GM23338 (cell line): ENCODE measurements around the gene SENP8.

Experiments used
- CREB1 ChIP-seq: fragments of 250-450 bp; sonication (Bioruptor Pico); IDR thresholded peaks from 2 replicates; pipeline ENCODE4 v1.5.0; 2020; ENCODE audit warnings: low read depth, mild to moderate bottlenecking, moderate library complexity
- EZH2 ChIP-seq: fragments of 200-600 bp; sonication (generic); IDR thresholded peaks from one replicate; pipeline ENCODE4 v1.8.0; 2017; ENCODE audit warnings: antibody characterized with exemption, mild to moderate bottlenecking, low read depth; ENCODE audit not compliant: unreplicated experiment
- EZH2phosphoT487 ChIP-seq: fragments of 200-600 bp; sonication (generic); IDR thresholded peaks from one replicate; pipeline ENCODE4 v1.8.1; 2018; ENCODE audit warnings: antibody characterized with exemption; ENCODE audit not compliant: unreplicated experiment
- JUNB ChIP-seq: IDR thresholded peaks from one replicate; pipeline ENCODE4 v1.6.1; 2016; ENCODE audit warnings: antibody characterized with exemption; ENCODE audit not compliant: unreplicated experiment
- NANOG ChIP-seq: IDR thresholded peaks from 2 replicates; pipeline ENCODE4 v1.6.1; 2016; ENCODE audit warnings: antibody characterized with exemption, borderline replicate concordance
- POLR2AphosphoS5 ChIP-seq: IDR thresholded peaks from 2 replicates; pipeline ENCODE4 v1.6.1; 2016; ENCODE audit warnings: antibody characterized with exemption, low read depth
- STAT1 ChIP-seq: IDR thresholded peaks from one replicate; pipeline ENCODE4 v1.6.1; 2016; ENCODE audit warnings: antibody characterized with exemption; ENCODE audit not compliant: unreplicated experiment
- ZNF331 ChIP-seq: fragments of 250-450 bp; sonication (Bioruptor Pico); IDR thresholded peaks from 2 replicates; pipeline ENCODE4 v1.5.0; 2020; ENCODE audit warnings: low read depth, mild to moderate bottlenecking, moderate library complexity
- TF ChIP-seq, protein P1 (sequence below), 2 experiments: fragments of 200-600 bp in 1 of 2; sonication (generic) in 1 of 2; conservative IDR thresholded peaks; 2 replicates each; pipeline versions ENCODE4 v1.5.1 to v1.6.1; 2016 to 2017; ENCODE audit warnings: antibody characterized with exemption in 2 of 2, low read depth in 2 of 2, mild to moderate bottlenecking in 2 of 2, moderate library complexity in 1 of 2
- TF ChIP-seq, protein P2 (sequence below): IDR thresholded peaks from one replicate; pipeline ENCODE4 v1.6.1; 2018; ENCODE audit warnings: antibody characterized with exemption; ENCODE audit not compliant: unreplicated experiment
- TF ChIP-seq, protein P3 (sequence below): IDR thresholded peaks from 2 replicates; pipeline ENCODE4 v1.6.1; 2016; ENCODE audit warnings: antibody characterized with exemption
- TF ChIP-seq, protein P4 (sequence below): fragments of 250-450 bp; sonication (Bioruptor Pico); IDR thresholded peaks from 2 replicates; pipeline ENCODE4 v1.5.0; 2020; ENCODE audit warnings: mild to moderate bottlenecking, moderate library complexity

DNA sequence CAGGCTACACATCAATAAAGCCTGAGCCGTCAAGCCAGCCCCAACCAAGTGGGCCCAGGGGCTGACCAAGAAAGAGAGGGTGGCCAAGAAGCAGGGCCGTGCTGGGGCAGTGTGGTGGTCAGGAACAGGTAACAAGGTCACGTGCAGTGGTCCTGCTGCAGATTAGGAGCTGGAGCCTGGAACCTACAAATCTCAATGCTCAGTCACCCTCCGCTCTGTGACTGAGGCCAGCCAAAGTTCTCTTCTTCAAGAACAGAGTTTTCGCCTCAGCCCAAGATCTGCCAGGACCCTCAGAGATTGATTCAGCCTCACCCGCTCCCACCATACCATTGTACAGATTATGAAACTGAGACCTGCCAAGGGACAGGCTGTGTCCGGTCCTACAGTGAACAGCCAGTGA lies 52.5 kb downstream of the SENP8 start:
- TF ChIP-seq, protein P1, sequence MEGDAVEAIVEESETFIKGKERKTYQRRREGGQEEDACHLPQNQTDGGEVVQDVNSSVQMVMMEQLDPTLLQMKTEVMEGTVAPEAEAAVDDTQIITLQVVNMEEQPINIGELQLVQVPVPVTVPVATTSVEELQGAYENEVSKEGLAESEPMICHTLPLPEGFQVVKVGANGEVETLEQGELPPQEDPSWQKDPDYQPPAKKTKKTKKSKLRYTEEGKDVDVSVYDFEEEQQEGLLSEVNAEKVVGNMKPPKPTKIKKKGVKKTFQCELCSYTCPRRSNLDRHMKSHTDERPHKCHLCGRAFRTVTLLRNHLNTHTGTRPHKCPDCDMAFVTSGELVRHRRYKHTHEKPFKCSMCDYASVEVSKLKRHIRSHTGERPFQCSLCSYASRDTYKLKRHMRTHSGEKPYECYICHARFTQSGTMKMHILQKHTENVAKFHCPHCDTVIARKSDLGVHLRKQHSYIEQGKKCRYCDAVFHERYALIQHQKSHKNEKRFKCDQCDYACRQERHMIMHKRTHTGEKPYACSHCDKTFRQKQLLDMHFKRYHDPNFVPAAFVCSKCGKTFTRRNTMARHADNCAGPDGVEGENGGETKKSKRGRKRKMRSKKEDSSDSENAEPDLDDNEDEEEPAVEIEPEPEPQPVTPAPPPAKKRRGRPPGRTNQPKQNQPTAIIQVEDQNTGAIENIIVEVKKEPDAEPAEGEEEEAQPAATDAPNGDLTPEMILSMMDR (conservative IDR thresholded peaks at IDR 0.05; ENCODE audit: low read depth in 2 of 2), result no peak
- TF ChIP-seq EZH2, result no peak
- TF ChIP-seq, protein P2, sequence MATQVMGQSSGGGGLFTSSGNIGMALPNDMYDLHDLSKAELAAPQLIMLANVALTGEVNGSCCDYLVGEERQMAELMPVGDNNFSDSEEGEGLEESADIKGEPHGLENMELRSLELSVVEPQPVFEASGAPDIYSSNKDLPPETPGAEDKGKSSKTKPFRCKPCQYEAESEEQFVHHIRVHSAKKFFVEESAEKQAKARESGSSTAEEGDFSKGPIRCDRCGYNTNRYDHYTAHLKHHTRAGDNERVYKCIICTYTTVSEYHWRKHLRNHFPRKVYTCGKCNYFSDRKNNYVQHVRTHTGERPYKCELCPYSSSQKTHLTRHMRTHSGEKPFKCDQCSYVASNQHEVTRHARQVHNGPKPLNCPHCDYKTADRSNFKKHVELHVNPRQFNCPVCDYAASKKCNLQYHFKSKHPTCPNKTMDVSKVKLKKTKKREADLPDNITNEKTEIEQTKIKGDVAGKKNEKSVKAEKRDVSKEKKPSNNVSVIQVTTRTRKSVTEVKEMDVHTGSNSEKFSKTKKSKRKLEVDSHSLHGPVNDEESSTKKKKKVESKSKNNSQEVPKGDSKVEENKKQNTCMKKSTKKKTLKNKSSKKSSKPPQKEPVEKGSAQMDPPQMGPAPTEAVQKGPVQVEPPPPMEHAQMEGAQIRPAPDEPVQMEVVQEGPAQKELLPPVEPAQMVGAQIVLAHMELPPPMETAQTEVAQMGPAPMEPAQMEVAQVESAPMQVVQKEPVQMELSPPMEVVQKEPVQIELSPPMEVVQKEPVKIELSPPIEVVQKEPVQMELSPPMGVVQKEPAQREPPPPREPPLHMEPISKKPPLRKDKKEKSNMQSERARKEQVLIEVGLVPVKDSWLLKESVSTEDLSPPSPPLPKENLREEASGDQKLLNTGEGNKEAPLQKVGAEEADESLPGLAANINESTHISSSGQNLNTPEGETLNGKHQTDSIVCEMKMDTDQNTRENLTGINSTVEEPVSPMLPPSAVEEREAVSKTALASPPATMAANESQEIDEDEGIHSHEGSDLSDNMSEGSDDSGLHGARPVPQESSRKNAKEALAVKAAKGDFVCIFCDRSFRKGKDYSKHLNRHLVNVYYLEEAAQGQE, result no peak
- no peak for TF ChIP-seq EZH2phosphoT487
- TF ChIP-seq POLR2AphosphoS5, result no peak
- no peak for TF ChIP-seq CREB1 (CRISPR knock-in tag)
- TF ChIP-seq, protein P3, sequence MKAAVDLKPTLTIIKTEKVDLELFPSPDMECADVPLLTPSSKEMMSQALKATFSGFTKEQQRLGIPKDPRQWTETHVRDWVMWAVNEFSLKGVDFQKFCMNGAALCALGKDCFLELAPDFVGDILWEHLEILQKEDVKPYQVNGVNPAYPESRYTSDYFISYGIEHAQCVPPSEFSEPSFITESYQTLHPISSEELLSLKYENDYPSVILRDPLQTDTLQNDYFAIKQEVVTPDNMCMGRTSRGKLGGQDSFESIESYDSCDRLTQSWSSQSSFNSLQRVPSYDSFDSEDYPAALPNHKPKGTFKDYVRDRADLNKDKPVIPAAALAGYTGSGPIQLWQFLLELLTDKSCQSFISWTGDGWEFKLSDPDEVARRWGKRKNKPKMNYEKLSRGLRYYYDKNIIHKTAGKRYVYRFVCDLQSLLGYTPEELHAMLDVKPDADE, result no peak
- TF ChIP-seq JUNB, result no peak
- no peak for TF ChIP-seq STAT1
- TF ChIP-seq, protein P4, sequence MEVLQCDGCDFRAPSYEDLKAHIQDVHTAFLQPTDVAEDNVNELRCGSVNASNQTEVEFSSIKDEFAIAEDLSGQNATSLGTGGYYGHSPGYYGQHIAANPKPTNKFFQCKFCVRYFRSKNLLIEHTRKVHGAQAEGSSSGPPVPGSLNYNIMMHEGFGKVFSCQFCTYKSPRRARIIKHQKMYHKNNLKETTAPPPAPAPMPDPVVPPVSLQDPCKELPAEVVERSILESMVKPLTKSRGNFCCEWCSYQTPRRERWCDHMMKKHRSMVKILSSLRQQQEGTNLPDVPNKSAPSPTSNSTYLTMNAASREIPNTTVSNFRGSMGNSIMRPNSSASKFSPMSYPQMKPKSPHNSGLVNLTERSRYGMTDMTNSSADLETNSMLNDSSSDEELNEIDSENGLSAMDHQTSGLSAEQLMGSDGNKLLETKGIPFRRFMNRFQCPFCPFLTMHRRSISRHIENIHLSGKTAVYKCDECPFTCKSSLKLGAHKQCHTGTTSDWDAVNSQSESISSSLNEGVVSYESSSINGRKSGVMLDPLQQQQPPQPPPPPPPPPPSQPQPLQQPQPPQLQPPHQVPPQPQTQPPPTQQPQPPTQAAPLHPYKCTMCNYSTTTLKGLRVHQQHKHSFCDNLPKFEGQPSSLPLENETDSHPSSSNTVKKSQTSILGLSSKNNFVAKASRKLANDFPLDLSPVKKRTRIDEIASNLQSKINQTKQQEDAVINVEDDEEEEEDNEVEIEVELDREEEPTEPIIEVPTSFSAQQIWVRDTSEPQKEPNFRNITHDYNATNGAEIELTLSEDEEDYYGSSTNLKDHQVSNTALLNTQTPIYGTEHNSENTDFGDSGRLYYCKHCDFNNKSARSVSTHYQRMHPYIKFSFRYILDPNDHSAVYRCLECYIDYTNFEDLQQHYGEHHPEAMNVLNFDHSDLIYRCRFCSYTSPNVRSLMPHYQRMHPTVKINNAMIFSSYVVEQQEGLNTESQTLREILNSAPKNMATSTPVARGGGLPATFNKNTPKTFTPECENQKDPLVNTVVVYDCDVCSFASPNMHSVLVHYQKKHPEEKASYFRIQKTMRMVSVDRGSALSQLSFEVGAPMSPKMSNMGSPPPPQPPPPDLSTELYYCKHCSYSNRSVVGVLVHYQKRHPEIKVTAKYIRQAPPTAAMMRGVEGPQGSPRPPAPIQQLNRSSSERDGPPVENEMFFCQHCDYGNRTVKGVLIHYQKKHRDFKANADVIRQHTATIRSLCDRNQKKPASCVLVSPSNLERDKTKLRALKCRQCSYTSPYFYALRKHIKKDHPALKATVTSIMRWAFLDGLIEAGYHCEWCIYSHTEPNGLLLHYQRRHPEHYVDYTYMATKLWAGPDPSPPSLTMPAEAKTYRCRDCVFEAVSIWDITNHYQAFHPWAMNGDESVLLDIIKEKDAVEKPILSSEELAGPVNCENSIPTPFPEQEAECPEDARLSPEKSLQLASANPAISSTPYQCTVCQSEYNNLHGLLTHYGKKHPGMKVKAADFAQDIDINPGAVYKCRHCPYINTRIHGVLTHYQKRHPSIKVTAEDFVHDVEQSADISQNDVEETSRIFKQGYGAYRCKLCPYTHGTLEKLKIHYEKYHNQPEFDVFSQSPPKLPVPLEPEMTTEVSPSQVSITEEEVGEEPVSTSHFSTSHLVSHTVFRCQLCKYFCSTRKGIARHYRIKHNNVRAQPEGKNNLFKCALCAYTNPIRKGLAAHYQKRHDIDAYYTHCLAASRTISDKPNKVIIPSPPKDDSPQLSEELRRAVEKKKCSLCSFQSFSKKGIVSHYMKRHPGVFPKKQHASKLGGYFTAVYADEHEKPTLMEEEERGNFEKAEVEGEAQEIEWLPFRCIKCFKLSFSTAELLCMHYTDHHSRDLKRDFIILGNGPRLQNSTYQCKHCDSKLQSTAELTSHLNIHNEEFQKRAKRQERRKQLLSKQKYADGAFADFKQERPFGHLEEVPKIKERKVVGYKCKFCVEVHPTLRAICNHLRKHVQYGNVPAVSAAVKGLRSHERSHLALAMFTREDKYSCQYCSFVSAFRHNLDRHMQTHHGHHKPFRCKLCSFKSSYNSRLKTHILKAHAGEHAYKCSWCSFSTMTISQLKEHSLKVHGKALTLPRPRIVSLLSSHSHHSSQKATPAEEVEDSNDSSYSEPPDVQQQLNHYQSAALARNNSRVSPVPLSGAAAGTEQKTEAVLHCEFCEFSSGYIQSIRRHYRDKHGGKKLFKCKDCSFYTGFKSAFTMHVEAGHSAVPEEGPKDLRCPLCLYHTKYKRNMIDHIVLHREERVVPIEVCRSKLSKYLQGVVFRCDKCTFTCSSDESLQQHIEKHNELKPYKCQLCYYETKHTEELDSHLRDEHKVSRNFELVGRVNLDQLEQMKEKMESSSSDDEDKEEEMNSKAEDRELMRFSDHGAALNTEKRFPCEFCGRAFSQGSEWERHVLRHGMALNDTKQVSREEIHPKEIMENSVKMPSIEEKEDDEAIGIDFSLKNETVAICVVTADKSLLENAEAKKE (CRISPR knock-in tag), result no peak
- no peak for TF ChIP-seq ZNF331 (CRISPR knock-in tag)
- no peak for TF ChIP-seq NANOG
